ENCODE measurements around the gene TRPC4AP.
A peak's percentile ranks its signal among the peaks of the same experiment; 100 is the strongest.

The TRPC4AP gene

GRCh38 chr20:35055445-35056276 is 36.9 kb downstream of the TRPC4AP start:
- DNase-seq, result peak; percentile 47

DNA sequence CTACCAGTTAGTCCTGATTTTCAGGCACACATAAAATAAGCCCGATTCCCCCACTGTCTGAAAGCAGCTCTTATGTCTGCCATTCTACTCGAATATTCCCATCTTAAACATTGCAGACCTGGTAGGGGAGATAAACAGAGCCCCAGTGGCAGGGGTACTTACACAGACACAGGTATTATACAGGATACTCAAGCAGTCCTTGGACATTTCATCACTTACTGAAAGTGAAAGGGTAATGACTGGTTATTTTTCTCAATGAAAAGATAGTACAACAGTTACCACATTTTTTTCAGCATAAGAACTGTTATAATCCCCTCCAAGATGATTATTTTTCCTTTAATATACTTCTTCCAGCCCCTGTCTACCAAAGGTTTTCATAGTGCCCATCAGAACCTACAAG is 37.8 kb downstream of the TRPC4AP start:
- no peak for DNase-seq

- DNase-seq, result peak; percentile 53
Observed at GRCh38 chr20:35052616-35053015, 40.0 kb downstream of the TRPC4AP start.

DNA sequence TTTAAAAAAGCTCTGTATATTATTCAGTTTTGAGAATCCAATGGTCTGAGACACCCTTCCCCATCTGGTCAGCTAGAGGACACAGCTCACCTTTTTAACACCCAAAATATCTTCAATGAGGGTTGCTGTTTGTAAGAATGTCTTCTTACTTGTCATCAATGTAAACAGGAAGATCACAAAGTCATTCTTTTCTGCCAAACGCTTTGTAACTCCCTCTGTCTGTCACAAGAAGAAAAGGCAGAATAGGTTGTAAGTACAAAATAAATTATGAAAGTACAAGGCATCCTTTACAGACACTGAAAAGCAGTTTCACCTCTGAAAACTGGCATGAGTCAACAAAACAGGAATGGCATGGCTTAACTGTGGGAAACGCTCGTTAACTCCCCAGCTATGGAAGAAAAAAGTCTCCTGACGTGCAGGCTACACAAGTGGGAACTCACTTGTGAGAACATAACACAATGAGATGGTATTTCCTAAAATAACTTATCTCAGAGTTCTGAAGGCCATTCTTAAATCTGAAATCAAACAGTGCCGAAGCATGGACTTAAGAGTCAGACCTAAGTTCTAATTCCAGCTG is 42.7 kb downstream of the TRPC4AP start:
- DNase-seq, result peak; percentile 3

DNA sequence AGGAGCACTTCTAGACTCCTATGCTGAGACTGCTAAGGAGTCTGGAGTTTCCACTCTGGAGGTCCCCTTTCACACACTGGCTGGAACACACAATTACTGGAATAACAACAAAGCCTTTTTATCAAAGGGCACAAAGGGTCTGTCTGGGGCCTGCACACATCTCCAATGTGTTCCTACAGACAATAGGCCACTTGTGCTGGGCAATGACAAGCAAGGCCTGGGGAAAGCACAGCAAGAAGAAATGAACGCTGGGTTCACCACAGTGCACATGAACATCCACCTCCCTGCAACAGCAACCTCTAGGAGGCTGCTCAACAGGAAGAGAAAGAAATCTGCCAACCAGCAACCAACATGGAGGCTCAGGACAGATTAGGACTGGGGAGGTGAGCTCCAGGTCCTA is 43.9 kb downstream of the TRPC4AP start:
- no peak for DNase-seq

DNA sequence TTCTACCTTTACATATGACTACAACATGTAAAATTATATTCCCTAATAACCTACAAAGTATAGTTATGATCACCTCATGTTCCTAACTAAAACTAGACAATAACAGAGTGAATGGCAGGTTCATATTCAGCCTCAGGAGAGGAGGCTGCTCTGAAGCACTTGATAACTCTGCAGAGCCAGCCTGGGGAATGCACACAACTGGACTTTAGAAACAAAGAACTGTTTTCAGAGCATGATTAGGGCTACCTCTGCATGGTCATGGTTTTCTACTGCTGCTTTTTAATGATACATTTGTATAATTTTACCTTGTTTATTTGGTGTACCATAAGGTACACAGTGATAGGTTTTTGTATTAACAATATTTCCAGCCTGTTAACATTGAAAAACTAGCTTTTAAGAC is 50.3 kb downstream of the TRPC4AP start:
- no peak for DNase-seq

GRCh38 chr20:35040646-35041045 is 52.0 kb downstream of the TRPC4AP start:
- no peak for DNase-seq

DNA sequence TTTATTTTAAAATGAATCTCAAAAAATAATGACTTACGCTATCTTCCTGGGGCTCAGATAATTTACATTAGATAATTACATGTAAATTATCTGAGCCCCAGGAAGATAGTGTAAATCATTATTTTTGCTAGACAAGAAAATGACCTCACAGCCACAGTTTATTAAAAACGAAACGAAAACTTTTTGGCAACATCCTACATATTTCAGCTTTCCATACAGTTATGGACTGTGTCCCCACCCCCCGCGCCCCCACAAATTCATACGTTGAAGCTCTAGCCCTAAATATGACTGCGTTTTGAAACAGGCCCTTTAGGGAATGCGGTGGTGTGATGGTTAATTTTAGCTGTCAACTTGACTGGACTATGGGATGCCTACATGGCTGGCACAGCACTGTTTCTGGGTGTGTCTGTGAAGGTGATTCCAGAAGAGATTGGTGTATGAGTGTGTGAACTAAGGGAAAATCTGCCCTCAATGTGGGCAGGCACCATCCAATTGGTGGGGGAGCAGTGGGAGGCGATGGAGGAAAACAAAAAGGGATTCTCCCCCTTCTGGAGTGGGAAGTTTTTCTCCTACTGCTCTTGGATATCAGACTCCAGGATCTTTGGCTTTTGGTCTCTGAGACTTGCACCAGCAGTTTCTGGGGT is 52.6 kb downstream of the TRPC4AP start:
- no peak for DNase-seq

DNA sequence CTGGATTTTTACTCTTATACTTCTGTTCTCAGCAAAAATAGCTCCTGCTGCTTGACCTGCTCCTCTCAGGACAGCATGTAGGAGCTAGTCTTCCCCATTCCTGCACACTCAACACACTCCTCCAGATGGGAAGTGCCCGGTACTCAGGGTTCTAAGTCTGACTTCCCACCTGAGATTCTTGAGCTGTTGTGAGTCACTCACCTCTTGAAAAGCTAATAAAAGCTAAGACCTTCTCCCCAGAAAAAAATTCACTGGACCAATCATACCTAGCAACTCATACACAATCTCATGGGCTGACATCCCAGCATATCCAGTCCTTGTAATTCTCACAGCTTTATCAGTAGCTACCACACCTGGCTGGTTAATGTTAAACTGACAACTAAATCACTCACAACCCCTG is 53.5 kb downstream of the TRPC4AP start:
- DNase-seq, result no peak

GRCh38 chr20:35034145-35034544 is 58.5 kb downstream of the TRPC4AP start:
- DNase-seq, result no peak

DNA sequence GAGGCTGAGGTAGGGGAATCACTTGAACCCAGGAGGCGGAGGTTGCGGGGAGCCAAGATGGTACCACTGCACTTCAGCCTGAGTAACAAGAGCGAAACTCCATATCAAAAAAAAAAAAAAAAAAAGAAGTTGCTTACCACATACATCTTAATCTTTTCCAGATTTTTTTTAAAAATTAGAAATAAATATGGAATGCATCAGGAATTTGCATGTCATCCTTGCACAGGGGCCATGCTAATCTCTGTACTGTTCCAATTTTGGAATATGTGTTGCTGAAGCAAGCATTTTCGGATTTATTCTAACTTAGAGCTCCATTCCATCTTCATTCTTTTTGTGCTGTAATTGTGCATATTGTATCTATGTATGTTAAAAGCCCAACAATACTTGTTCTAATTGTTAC is 62.5 kb downstream of the TRPC4AP start:
- peak; percentile 12 for DNase-seq

DNA sequence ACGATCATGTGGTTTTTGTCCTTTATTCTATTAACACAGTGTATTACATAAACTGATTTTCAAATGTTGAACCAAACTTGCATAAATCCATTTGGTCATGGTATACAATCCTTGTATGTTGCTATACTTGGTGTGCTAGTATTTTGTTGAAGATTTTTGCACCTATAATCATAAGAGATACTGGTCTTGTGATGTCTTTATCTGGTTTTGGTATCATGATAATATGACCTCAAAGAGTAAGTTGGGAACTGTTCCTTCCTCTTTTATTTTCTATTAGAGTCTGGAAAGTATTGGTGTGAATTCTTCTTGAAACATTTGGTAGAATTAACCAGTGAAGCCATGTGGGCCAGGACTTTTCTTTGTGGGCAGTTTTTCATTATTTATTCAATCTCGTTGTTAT is 65.3 kb downstream of the TRPC4AP start:
- DNase-seq, result no peak

- DNase-seq, result no peak
Observed at GRCh38 chr20:35025116-35025515, 67.5 kb downstream of the TRPC4AP start.

DNA sequence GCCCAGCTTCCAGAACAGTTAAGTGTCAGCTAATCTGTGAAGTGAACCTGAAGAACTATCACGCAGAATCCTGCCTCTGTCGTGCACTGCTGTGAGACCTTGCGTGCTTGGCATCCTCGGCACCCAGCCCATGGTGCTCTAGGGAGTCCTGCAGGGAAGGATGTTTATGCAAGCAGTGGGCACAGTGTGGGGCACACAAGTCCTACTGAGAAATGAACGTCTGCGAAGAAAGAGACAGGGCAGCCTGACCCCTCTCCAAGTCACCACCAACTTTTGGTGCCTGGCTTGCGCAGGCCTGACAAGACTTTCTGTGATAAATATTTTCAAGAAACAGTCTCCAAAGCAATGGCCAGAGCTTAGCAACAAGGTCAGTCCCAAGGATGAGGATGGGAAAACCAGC is 69.0 kb downstream of the TRPC4AP start:
- no peak for DNase-seq

DNA sequence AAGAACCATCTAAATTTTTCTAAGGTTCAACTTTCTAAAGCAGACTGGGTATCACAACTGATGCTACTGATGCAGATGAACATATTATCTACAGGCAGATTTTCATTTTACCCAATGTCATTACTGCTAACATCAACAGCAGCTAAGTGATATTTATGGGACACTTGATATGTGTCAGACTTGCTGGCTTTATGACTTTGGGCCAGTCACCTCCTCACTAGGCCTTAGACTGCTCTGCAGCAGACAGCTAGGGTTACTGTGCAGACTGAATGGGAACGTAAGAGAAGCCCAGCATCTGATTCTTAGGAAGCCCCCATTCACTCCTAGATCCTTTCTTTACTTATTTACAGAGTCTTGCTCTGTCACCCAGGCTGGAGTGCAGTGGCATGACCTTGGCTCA is 70.8 kb downstream of the TRPC4AP start:
- DNase-seq, result no peak

DNA sequence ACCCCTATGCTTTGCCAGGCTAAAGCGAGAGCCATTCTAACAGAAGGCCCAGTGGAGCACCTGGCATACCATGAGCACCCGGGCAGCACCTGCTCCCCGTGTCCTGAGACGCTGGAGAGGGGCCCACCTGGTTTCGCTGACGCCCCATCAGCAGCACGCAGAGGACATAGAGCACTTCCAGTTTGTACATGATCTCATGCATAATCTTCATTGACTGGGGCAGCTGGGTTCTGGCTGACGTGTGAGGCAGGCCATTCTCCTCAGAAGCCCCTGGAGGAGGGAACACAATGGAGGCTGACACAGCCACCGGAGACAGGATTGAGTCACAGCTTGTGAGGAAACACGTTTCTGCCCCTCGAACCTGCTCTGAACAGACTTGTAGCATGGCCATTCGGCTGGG is 71.5 kb downstream of the TRPC4AP start:
- no peak for DNase-seq

- no peak for DNase-seq
Observed at GRCh38 chr20:35020108-35020928, 72.3 kb downstream of the TRPC4AP start.

GRCh38 chr20:35018590-35019371 is 73.8 kb downstream of the TRPC4AP start:
- no peak for DNase-seq

DNA sequence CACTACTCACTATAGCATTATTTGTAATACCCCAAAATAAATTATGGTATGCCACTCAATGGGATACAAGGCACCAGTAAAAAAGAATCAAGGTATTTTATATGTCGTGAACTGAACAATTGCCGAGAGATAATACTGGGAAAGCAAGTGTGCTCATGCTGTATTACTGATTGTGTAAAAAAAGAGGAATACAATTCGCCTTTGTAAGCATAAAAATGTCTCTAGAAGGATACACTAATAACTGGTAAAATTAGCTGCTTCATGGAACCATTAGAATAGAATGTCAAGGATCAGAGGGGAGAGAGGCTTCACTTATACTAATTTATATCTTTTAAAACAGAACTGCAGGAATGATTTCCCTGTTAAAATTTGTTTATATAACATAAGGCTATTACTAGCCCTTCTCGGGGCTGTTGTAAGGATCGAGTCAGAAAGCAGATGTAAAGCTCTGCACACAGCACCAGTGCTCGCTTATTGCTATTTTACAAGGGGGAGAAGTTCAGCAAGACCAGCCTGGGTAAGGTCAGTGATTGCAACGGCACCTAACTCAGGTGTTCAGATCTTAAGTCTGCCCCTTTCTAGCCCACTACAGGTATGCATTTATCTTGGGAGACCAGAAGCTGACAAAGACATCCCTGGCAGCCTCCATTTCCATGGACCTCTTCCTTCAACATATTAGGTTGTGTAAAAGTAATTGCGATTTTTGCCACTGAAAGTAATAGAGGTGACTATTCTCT is 75.3 kb downstream of the TRPC4AP start:
- no peak for DNase-seq

DNA sequence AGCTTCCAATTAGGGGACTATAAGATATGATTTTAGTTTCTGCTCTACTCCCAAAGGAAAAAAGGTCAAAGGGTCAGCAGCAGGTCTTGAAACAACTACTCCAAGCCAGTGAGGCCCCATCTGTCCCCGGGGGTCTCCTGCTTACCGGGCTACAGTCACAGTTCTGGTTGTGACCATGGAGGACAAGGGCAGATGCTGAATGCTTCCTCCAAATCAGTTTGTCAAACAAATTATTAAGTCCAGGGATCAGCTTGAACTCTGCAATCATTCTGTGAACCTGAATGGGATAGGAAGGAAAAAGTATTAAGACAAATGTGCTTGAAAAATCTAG is 76.8 kb downstream of the TRPC4AP start:
- DNase-seq, result no peak

DNA sequence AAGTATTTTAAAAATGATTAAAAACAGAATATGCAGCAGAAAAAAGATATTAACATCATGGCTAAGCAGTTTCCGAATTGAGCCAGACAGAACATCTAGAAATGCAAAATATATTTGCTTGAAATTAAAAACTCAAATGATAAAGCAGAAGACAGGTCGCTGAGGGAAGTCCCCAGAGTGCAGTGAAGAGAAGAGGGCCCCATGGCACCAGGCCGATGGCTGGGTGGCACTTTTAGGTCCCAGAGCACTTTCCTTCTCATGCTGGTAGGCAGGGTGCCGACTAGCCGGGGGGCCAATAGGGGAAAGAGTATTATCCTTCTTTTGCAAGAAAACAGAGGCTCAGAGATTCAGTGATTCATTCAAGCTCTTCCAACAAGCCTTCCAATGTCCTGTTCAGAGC is 78.1 kb downstream of the TRPC4AP start:
- DNase-seq, result no peak

All from fibroblast of skin of right biceps (primary cell).